Right atrium auricular region (tissue), 2 donors: ENCODE measurements around the gene MPPED1. TPM values are rescaled to one million over a fixed set of nuclear protein-coding genes. Genes with fewer than 3 reads are reported as not detected.

ENCODE experiments used
- DNase-seq: peaks from one replicate; pipeline ENCODE4 v3.0.0-alpha.2; 2019; ENCODE audit warnings: low spot score
- H3K27ac ChIP-seq, 2 donors: fragments of 200-600 bp; sonication (generic); 1 replicate in 1 of 2; 2 replicates in 1 of 2; pipeline ENCODE4 v1.5.1; 2016 to 2019
- H3K27me3 ChIP-seq, 2 donors: fragments of 200-600 bp; sonication (generic); one replicate each; pipeline versions ENCODE4 v1.5.1 to v1.6.0; 2017 to 2019
- H3K36me3 ChIP-seq: fragments of 200-600 bp; sonication (generic); one replicate; pipeline ENCODE4 v1.5.1; 2016
- H3K4me1 ChIP-seq, 2 donors: fragments of 200-600 bp; sonication (generic); one replicate each; pipeline versions ENCODE4 v1.5.1 to v1.6.0; 2017 to 2019
- H3K4me3 ChIP-seq, 2 donors: fragments of 200-600 bp; sonication (generic); 1 replicate in 1 of 2; 2 replicates in 1 of 2; pipeline ENCODE4 v1.5.1; 2017 to 2019; ENCODE audit warnings: mild to moderate bottlenecking in 1 of 2, moderate library complexity in 1 of 2
- H3K9me3 ChIP-seq, 2 donors: fragments of 200-600 bp; sonication (generic); one replicate each; pipeline ENCODE4 v1.5.1; 2019
- CTCF ChIP-seq, 2 donors: fragments of 200-600 bp; sonication (generic); IDR thresholded peaks; one replicate each; pipeline ENCODE4 v1.5.1; 2019; ENCODE audit warnings: antibody characterized with exemption in 2 of 2
- total RNA-seq, 2 donors: library from RNA; depleted of rRNA; stranded (reverse); fragments of >200 nt; gene quantifications; one replicate each; pipeline ENCODE4 v1.1.0, GENCODE V29; 2016

MPPED1 gene
- total RNA-seq, 2 donors from 2014 or later = not detected

GRCh38 chr22:43497956-43498855 lies 86.4 kb downstream of the MPPED1 start:
- no peaks in the 10 kb centered on the region for H3K27me3 ChIP-seq
- no peak overlapping the region for H3K27ac ChIP-seq
- H3K36me3 ChIP-seq = no peaks in the 10 kb centered on the region
- H3K9me3 ChIP-seq = no peaks in the 10 kb centered on the region
- no peak for DNase-seq
- no peak for TF ChIP-seq CTCF (IDR thresholded peaks at IDR 0.05)
- H3K4me3 ChIP-seq = no peak overlapping the region
- H3K4me1 ChIP-seq = no peaks in the 10 kb centered on the region

- Histone ChIP-seq H3K27ac (no peak overlapping the region), H3K4me3 (no peak overlapping the region), H3K27me3 (no peaks in the 10 kb centered on the region), H3K36me3 (no peaks in the 10 kb centered on the region), H3K4me1 (no peaks in the 10 kb centered on the region), H3K9me3 (no peaks in the 10 kb centered on the region)
- no peak for TF ChIP-seq CTCF (IDR thresholded peaks at IDR 0.05)
- DNase-seq = no peak
These were observed 87.0 kb downstream of the MPPED1 start for GRCh38 chr22:43498856-43499253.

GRCh38 chr22:43500792-43501785 lies 89.3 kb downstream of the MPPED1 start:
- Histone ChIP-seq H3K36me3 (no peaks in the 10 kb centered on the region), H3K4me3 (no peak overlapping the region), H3K9me3 (no peaks in the 10 kb centered on the region), H3K4me1 (no peaks in the 10 kb centered on the region), H3K27me3 (no peaks in the 10 kb centered on the region), H3K27ac (no peak overlapping the region)
- no peak for TF ChIP-seq CTCF (IDR thresholded peaks at IDR 0.05)
- no peak for DNase-seq

- no peak for TF ChIP-seq CTCF (IDR thresholded peaks at IDR 0.05)
- H3K4me3 ChIP-seq = no peak overlapping the region
- DNase-seq = no peak
- no peaks in the 10 kb centered on the region for H3K9me3 ChIP-seq
- no peaks in the 10 kb centered on the region for H3K27me3 ChIP-seq
- no peaks in the 10 kb centered on the region for H3K36me3 ChIP-seq
- H3K27ac ChIP-seq = no peak overlapping the region
- no peaks in the 10 kb centered on the region for H3K4me1 ChIP-seq
These were observed 90.1 kb downstream of the MPPED1 start for GRCh38 chr22:43501878-43502277.

GRCh38 chr22:43502306-43502874 lies 90.6 kb downstream of the MPPED1 start:
- no peak for TF ChIP-seq CTCF (IDR thresholded peaks at IDR 0.05)
- no peaks in the 10 kb centered on the region for H3K9me3 ChIP-seq
- H3K4me3 ChIP-seq = no peak overlapping the region
- no peak for DNase-seq
- H3K27ac ChIP-seq = no peak overlapping the region
- H3K4me1 ChIP-seq = no peaks in the 10 kb centered on the region
- H3K27me3 ChIP-seq = no peaks in the 10 kb centered on the region
- no peaks in the 10 kb centered on the region for H3K36me3 ChIP-seq
